ENCODE data around the gene UFC1. TPM values are rescaled to one million over a fixed set of nuclear protein-coding genes. Genes with fewer than 3 reads are reported as not detected.

Gene UFC1
- polyA plus RNA-seq, 1 donor (not counting 4 experiments of a cell fraction or from before 2014, with no cell fraction given) = 86.4 TPM

GRCh38 chr1:161172349-161172748 is 18.6 kb downstream of the UFC1 start:
- Histone ChIP-seq H3K9me3 (ENCODE audit: control insufficient read depth, low read depth, low read length) (no peaks in the 10 kb centered on the region), H3K4me3 (ENCODE audit: control insufficient read depth in 2 of 3, extremely low read depth in 1 of 3, insufficient read depth in 2 of 3, low read depth in 1 of 3, low read length in 3 of 3) (no peak overlapping the region), H3K9ac (ENCODE audit: control insufficient read depth, extremely low read depth, insufficient read depth, low read length) (no peak overlapping the region), H4K20me1 (ENCODE audit: control insufficient read depth, extremely low read depth, insufficient read depth, low read length) (no peaks in the 10 kb centered on the region), H3K27ac (ENCODE audit: control insufficient read depth, insufficient read depth, low read length) (no peak overlapping the region), H3K4me2 (ENCODE audit: control insufficient read depth, extremely low read depth, insufficient read depth, low read depth, low read length) (no peak overlapping the region), H3K9me1 (ENCODE audit: control insufficient read depth, extremely low read depth, insufficient read depth, low read length) (no peaks in the 10 kb centered on the region), H3K27me3 (ENCODE audit: control insufficient read depth, extremely low read depth, insufficient read depth, low read length) (no peaks in the 10 kb centered on the region), H2AFZ (ENCODE audit: control insufficient read depth, low read length) (no peak overlapping the region), H3K36me3 (ENCODE audit: control insufficient read depth in 2 of 2, extremely low read depth in 1 of 2, insufficient read depth in 2 of 2, low read length in 2 of 2) (peaks cover 25 to 39% of the 10 kb centered on the region in 2 experiments), H3K79me2 (ENCODE audit: control insufficient read depth, insufficient read depth, low read length) (peaks cover 16% of the 10 kb centered on the region), H3K4me1 (ENCODE audit: control insufficient read depth, extremely low read depth, insufficient read depth, low read length) (peaks cover 8% of the 10 kb centered on the region)
- DNase-seq (ENCODE audit: low read depth, low spot score) = no peak
- TF ChIP-seq EZH2 (IDR thresholded peaks at IDR 0.05; ENCODE audit: low read length) (no peak), CTCF (optimal IDR thresholded peaks at IDR 0.05 in 1 of 3, IDR thresholded peaks at IDR 0.05 in 1 of 3, conservative IDR thresholded peaks at IDR 0.05 in 1 of 3; ENCODE audit: extremely low read depth in 1 of 3, insufficient read depth in 2 of 3, low read length in 3 of 3) (no peak)
- FAIRE-seq = no peak
- dilution Hi-C loops (cut with MboI; ENCODE audit: extremely low pct_ligation_motif_present, low sequenced_read_pairs) = no loop called here

GRCh38 chr1:161172776-161173376 is 19.1 kb downstream of the UFC1 start:
- Histone ChIP-seq H2AFZ (ENCODE audit: control insufficient read depth, low read length) (no peak overlapping the region), H3K36me3 (ENCODE audit: control insufficient read depth in 2 of 2, extremely low read depth in 1 of 2, insufficient read depth in 2 of 2, low read length in 2 of 2) (peaks cover 25 to 39% of the 10 kb centered on the region in 2 experiments), H3K9me3 (ENCODE audit: control insufficient read depth, low read depth, low read length) (no peaks in the 10 kb centered on the region), H4K20me1 (ENCODE audit: control insufficient read depth, extremely low read depth, insufficient read depth, low read length) (no peaks in the 10 kb centered on the region), H3K9ac (ENCODE audit: control insufficient read depth, extremely low read depth, insufficient read depth, low read length) (no peak overlapping the region), H3K27ac (ENCODE audit: control insufficient read depth, insufficient read depth, low read length) (no peak overlapping the region), H3K27me3 (ENCODE audit: control insufficient read depth, extremely low read depth, insufficient read depth, low read length) (no peaks in the 10 kb centered on the region), H3K4me1 (ENCODE audit: control insufficient read depth, extremely low read depth, insufficient read depth, low read length) (peaks cover 13% of the 10 kb centered on the region), H3K9me1 (ENCODE audit: control insufficient read depth, extremely low read depth, insufficient read depth, low read length) (no peaks in the 10 kb centered on the region), H3K4me3 (ENCODE audit: control insufficient read depth in 2 of 3, extremely low read depth in 1 of 3, insufficient read depth in 2 of 3, low read depth in 1 of 3, low read length in 3 of 3) (no peak overlapping the region), H3K79me2 (ENCODE audit: control insufficient read depth, insufficient read depth, low read length) (peaks cover 16% of the 10 kb centered on the region), H3K4me2 (ENCODE audit: control insufficient read depth, extremely low read depth, insufficient read depth, low read depth, low read length) (no peak overlapping the region)
- dilution Hi-C loops (cut with MboI; ENCODE audit: extremely low pct_ligation_motif_present, low sequenced_read_pairs) = no loop called here
- no peak for DNase-seq (ENCODE audit: low read depth, low spot score)
- FAIRE-seq = no peak
- TF ChIP-seq EZH2 (IDR thresholded peaks at IDR 0.05; ENCODE audit: low read length) (no peak), CTCF (optimal IDR thresholded peaks at IDR 0.05 in 1 of 3, IDR thresholded peaks at IDR 0.05 in 1 of 3, conservative IDR thresholded peaks at IDR 0.05 in 1 of 3; ENCODE audit: extremely low read depth in 1 of 3, insufficient read depth in 2 of 3, low read length in 3 of 3) (no peak)

All from keratinocyte (primary cell).